Endothelial cell of umbilical vein (primary cell): ENCODE measurements around the gene MRM1. TPM values are rescaled to one million over a fixed set of nuclear protein-coding genes. Genes with fewer than 3 reads are reported as not detected.

ENCODE experiments used
- BruUV-seq: library from RNA; stranded (reverse); fragments of 400-500 nt; replicated peaks from 2 replicates; lab custom pipeline; 2021; lab: Mats Ljungman, UMichigan
- CTCF ChIA-PET: fragments of 300-600, 350-600 bp; sonication (Branson Sonifier 250); formaldehyde crosslinking; loops from one replicate; lab custom pipeline; 2021; ENCODE audit warnings: antibody characterized with exemption, inconsistent platforms; lab: Charles Lee
- POLR2A ChIA-PET: fragments of 300-600, 350-600 bp; sonication (Branson Sonifier 250); formaldehyde crosslinking; loops from one replicate; lab custom pipeline; 2021; ENCODE audit warnings: antibody characterized with exemption, inconsistent platforms; lab: Charles Lee
- DNase-seq: peaks from one replicate; pipeline ENCODE4 v3.0.0-alpha.2; 2011; ENCODE audit warnings: low read depth, low spot score
- FAIRE-seq: peaks from 2 replicates; lab custom pipeline; 2011; peaks lifted over from hg19 to GRCh38; lab: Jason Lieb, UNC
- H2AFZ ChIP-seq: 2 replicates; pipeline ENCODE4 v1.6.0; 2012; ENCODE audit warnings: low read depth, low read length, control low read depth, inconsistent platforms
- H3K27ac ChIP-seq: 2 replicates; pipeline ENCODE4 v1.5.1; 2011; ENCODE audit warnings: low read depth, mild to moderate bottlenecking, control low read depth, low read length, moderate library complexity; ENCODE audit not compliant: insufficient read depth
- H3K27me3 ChIP-seq, 2 experiments: 2 replicates each; pipeline versions ENCODE4 v1.6.0 to v1.6.1; 2011; ENCODE audit warnings: low read length in 2 of 2, mixed read lengths in 1 of 2; ENCODE audit not compliant: control insufficient read depth in 2 of 2, insufficient read depth in 2 of 2
- H3K36me3 ChIP-seq, 2 experiments: 2 replicates in 1 of 2; 3 replicates in 1 of 2; pipeline ENCODE4 v1.5.1; 2011; ENCODE audit warnings: low read length in 2 of 2, mild to moderate bottlenecking in 1 of 2, moderate library complexity in 1 of 2; ENCODE audit not compliant: control insufficient read depth in 2 of 2, insufficient read depth in 2 of 2; ENCODE audit errors: extremely low read depth in 1 of 2
- H3K4me1 ChIP-seq: 3 replicates; pipeline ENCODE4 v1.5.1; 2011; ENCODE audit warnings: mild to moderate bottlenecking, low read length; ENCODE audit not compliant: control insufficient read depth, insufficient read depth; ENCODE audit errors: extremely low read depth
- H3K4me2 ChIP-seq: 2 replicates; pipeline ENCODE4 v1.6.1; 2011; ENCODE audit warnings: low read length, control low read depth, mixed read lengths; ENCODE audit not compliant: insufficient read depth
- H3K4me3 ChIP-seq, 3 experiments: fragments of 200-600 bp in 1 of 3; sonication (generic), shearing (Covaris generic) in 1 of 3; replicated peaks in 1 of 3; 2 replicates each; pipeline ENCODE4 v1.5.1; 2011 to 2016; ENCODE audit warnings: control low read depth in 3 of 3, low read length in 3 of 3, mild to moderate bottlenecking in 2 of 3, inconsistent platforms in 1 of 3, low read depth in 1 of 3, moderate library complexity in 1 of 3; ENCODE audit not compliant: insufficient read depth in 1 of 3
- H3K79me2 ChIP-seq: 2 replicates; pipeline ENCODE4 v1.6.0; 2012; ENCODE audit warnings: low read length, inconsistent platforms; ENCODE audit not compliant: control insufficient read depth, insufficient read depth
- H3K9ac ChIP-seq: replicated peaks from 2 replicates; pipeline ENCODE3; 2011; ENCODE audit warnings: low read length, control low read depth; ENCODE audit not compliant: insufficient read depth; ENCODE audit errors: extremely low read depth
- H3K9me1 ChIP-seq: replicated peaks from 3 replicates; pipeline ENCODE4 v1.6.0; 2011; ENCODE audit warnings: mild to moderate bottlenecking, low read length; ENCODE audit not compliant: control insufficient read depth, insufficient read depth; ENCODE audit errors: extremely low read depth
- H3K9me3 ChIP-seq: replicated peaks from 2 replicates; pipeline ENCODE4 v1.5.1; 2012; ENCODE audit warnings: low read length, inconsistent platforms; ENCODE audit not compliant: control insufficient read depth, insufficient read depth
- H4K20me1 ChIP-seq: replicated peaks from 2 replicates; pipeline ENCODE3; 2011; ENCODE audit warnings: mild to moderate bottlenecking, low read length; ENCODE audit not compliant: control insufficient read depth, insufficient read depth; ENCODE audit errors: extremely low read depth
- CTCF ChIP-seq, 2 donors: IDR thresholded peaks; 1 replicate in 1 of 2; 2 replicates in 1 of 2; pipeline ENCODE4 v1.5.1; 2011; ENCODE audit warnings: low read length in 2 of 2, mild to moderate bottlenecking in 2 of 2, moderate library complexity in 2 of 2, control low read depth in 1 of 2, inconsistent platforms in 1 of 2, low read depth in 1 of 2; ENCODE audit not compliant: insufficient read depth in 1 of 2; ENCODE audit errors: extremely low read depth in 1 of 2
- EZH2 ChIP-seq: IDR thresholded peaks from 2 replicates; pipeline ENCODE4 v1.6.1; 2012; ENCODE audit warnings: borderline replicate concordance, low read depth, mild to moderate bottlenecking, moderate library complexity, low read length, inconsistent platforms; ENCODE audit not compliant: severe bottlenecking
- FOS ChIP-seq: IDR thresholded peaks from 2 replicates; pipeline ENCODE4 v1.6.1; 2011; ENCODE audit warnings: mild to moderate bottlenecking, low read length, moderate library complexity, borderline replicate concordance; ENCODE audit not compliant: insufficient read depth
- GATA2 ChIP-seq: IDR thresholded peaks from 2 replicates; pipeline ENCODE4 v1.7.0; 2011; ENCODE audit warnings: low read depth, mild to moderate bottlenecking, moderate library complexity, mixed read lengths, low read length; ENCODE audit not compliant: insufficient read length, insufficient read depth
- JUN ChIP-seq: IDR thresholded peaks from 2 replicates; pipeline ENCODE4 v1.6.1; 2011; ENCODE audit warnings: borderline replicate concordance, low read depth; ENCODE audit not compliant: insufficient read length, insufficient read depth
- MAX ChIP-seq: IDR thresholded peaks from 2 replicates; pipeline ENCODE4 v1.6.1; 2011; ENCODE audit not compliant: insufficient read depth, insufficient read length
- MYC ChIP-seq: IDR thresholded peaks from one replicate; pipeline ENCODE4 v1.6.1; 2011; ENCODE audit warnings: mild to moderate bottlenecking, low read depth, low read length
- POLR2A ChIP-seq: IDR thresholded peaks from 2 replicates; pipeline ENCODE4 v1.6.1; 2012; ENCODE audit warnings: low read depth, mild to moderate bottlenecking, control low read depth, low read length
- POLR2AphosphoS5 ChIP-seq: IDR thresholded peaks from 2 replicates; pipeline ENCODE4 v1.6.1; 2012; ENCODE audit warnings: low read depth, mild to moderate bottlenecking, control low read depth, low read length, moderate library complexity; ENCODE audit not compliant: insufficient read depth
- dilution Hi-C: fragments of 300-500 bp; cut with MboI; formaldehyde crosslinking; loops from one replicate; pipeline ENCODE4 v1.15.0; 2019; ENCODE audit warnings: low sequenced_read_pairs; ENCODE audit not compliant: extremely low pct_ligation_motif_present
- intact Hi-C: fragments of 100-400 bp; cut with micrococcal nuclease; formaldehyde crosslinking; loops from one replicate; pipeline ENCODE4 v1.10.0; 2022
- polyA plus RNA-seq, 4 experiments: library from polyadenylated mRNA; depleted of rRNA in 3 of 4; stranded (reverse) in 3 of 4; unstranded in 1 of 4; fragments of >200 nt; gene quantifications; 2 replicates each; pipeline versions ENCODE4 v1.2.1 to v1.2.3, GENCODE V29; 2011 to 2012; ENCODE audit warnings: missing spikeins in 1 of 4
- total RNA-seq: library from RNA; stranded (reverse); gene quantifications from 2 replicates; pipeline ENCODE4 v1.2.3, GENCODE V29; 2021

Gene MRM1
- total and polyA plus RNA-seq, 2 donors (not counting 3 experiments of a cell fraction or from before 2014, with no cell fraction given) = 3.7 to 5.9 TPM

GRCh38 chr17:36592716-36593321 lies 8.6 kb upstream of the MRM1 start:
- dilution Hi-C loops = no loop called here
- intact Hi-C loops = no loop called here
- Histone ChIP-seq H3K27ac (no peak overlapping the region), H3K4me3 (peak overlapping the region in 1 of 3 experiments; percentile 63), H3K27me3 (no peaks in the 10 kb centered on the region), H2AFZ (no peak overlapping the region), H3K4me1 (peaks cover 7% of the 10 kb centered on the region), H3K9me3 (no peaks in the 10 kb centered on the region), H3K36me3 (peaks cover 2 to 6% of the 10 kb centered on the region in 2 experiments), H3K4me2 (peak overlapping the region; percentile 61), H3K79me2 (no peaks in the 10 kb centered on the region), H3K9ac (no peak overlapping the region), H4K20me1 (no peaks in the 10 kb centered on the region), H3K9me1 (no peaks in the 10 kb centered on the region)
- FAIRE-seq (no peak), DNase-seq (no peak)
- TF ChIP-seq MYC (no peak), POLR2A (no peak), POLR2AphosphoS5 (no peak), MAX (no peak), FOS (no peak), GATA2 (no peak), EZH2 (no peak), JUN (no peak), CTCF (IDR thresholded peaks at IDR 0.05; ENCODE audit: extremely low read depth in 1 of 2, insufficient read depth in 1 of 2, low read depth in 1 of 2, low read length in 2 of 2) (no peak)
- ChIA-PET CTCF (interaction anchor here (1.0 to 3.2 kb wide), 3 partner anchors 9 to 47 kb away, joined by 3 to 34 read pairs (median 7); partner anchors contain the start of gene MRM1), POLR2A (interaction anchor here (0.5 to 0.9 kb wide), 2 partner anchors 9 to 918 kb away, joined by 3 read pairs; partner anchors contain the start of gene MRM1)
- TSS peak; percentile 7 for BruUV-seq
